DMS114 treated with DMSO at 0.1 percent for 48 hours (cell line): ENCODE measurements around the gene LRRC30.
"Not testable (repeated sequence)": the region's sequence is repeated elsewhere in the genome, so short reads cannot be mapped to it uniquely, and the experiment has no call there.

Experiments
- DNase-seq: peaks from one replicate; lab custom pipeline; 2025; ENCODE audit not compliant: unreplicated experiment; lab: John Stamatoyannopoulos, UW

The LRRC30 gene

DNA sequence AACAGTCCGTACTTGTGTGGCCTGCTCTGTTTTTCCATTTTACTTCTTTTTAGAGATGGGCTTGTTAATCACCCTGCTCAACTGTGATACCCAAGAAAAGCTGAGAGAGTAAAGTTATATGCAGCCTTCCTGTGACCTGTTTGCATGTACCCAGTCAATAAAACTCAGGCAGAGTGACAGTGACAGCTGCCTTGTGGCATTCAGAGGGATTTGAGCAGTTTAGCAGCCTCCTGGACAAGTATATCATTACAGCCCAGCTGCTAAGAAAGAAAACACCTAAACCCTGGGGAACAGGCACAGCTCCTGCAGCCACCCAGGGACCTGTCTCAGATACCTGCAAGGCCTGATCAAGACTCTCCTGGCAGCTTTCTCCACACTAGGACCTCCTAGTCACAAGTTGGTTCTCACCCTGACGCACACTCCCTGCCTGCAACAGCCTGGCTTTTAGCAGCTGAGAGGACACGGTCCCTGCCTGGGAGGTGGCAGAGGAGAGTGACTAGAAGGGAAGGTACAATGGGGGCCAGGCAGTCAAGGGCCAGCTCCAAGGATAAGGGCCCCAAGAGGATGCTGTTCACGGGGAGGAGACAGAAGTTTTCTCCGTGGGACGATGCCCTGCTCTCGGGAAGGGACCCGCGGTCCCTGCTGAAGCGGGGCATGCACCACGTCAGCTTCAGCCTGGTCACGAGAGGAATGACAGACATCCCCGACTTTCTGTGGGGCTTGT, at the start of gene LRRC30:
Gene LRRC30 (plus strand): TSS at position 464 of the 724 bp plus-strand sequence. CDS start 50 bp downstream, at position 514.
- DNase-seq = no peak

GRCh38 chr18:7185701-7186100, 45.2 kb upstream of the LRRC30 start:
- DNase-seq = no peak

- DNase-seq = no peak
These were observed 40.2 kb upstream of the LRRC30 start for GRCh38 chr18:7190547-7191156.

DNA sequence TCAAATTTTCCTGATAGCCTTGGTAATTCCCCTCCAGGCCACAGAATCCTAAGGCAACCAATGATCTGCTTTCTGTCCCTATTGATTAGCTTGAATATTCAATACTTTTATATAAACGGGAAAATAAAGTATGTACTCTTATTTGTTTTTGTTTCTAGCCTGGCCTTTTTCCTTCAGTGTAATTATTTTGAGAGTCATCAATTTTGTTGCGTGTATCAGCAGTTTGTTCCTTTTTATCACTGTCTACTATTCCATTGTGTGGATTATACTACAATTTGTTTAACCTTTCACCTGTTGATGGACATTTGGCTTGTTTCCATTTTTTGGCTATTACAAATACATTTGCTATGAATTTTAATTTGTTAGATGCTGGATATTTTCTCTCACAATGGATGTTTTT, 39.2 kb upstream of the LRRC30 start:
- DNase-seq = no peak

- no peak for DNase-seq
These were observed 35.6 kb upstream of the LRRC30 start for GRCh38 chr18:7195266-7195665.

- DNase-seq = no peak
These were observed 34.5 kb upstream of the LRRC30 start for GRCh38 chr18:7196421-7196820.

DNA sequence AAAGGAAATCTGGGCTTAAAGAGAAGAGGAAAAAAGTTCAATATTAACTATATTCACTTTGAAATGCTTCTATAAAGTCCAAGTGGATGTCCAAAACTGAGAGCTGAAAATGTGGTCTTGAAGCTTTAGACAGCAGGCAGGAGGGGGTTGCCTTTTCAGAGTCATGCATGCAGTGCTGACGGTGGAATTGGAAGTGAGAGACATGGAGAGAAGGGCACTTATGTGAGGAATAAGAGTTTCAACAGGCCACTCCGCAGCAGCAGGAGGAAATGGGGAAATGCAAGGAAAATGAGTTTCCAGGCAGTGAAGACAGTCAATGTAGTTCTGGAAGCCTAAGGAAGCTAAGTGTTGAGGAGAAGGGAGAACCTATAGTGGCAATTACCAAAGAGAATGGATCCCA, 33.0 kb upstream of the LRRC30 start:
- no peak for DNase-seq

- no peak for DNase-seq
These were observed 32.6 kb upstream of the LRRC30 start for GRCh38 chr18:7198326-7198725.

DNA sequence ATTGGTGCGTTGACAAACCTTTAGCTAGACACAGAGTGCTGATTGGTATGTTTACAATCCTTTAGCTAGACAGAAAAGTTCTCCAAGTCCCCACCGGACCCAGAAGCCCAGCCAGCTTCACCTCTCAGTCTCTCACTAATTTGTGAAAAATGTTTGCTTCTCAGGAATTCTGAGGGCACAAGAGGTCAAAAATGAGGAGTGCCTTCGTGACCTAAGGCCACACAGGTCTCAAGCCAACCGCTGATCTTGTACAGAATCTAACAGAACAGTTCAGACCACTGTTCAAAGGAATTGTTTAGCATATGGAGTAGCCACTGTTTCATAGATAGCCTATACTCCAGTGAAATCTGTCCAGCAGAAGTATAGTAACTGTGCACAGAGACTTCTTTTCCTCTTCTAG, 29.8 kb upstream of the LRRC30 start:
- DNase-seq = no peak

- no peak for DNase-seq
These were observed 28.7 kb upstream of the LRRC30 start for GRCh38 chr18:7202169-7202568.

DNA sequence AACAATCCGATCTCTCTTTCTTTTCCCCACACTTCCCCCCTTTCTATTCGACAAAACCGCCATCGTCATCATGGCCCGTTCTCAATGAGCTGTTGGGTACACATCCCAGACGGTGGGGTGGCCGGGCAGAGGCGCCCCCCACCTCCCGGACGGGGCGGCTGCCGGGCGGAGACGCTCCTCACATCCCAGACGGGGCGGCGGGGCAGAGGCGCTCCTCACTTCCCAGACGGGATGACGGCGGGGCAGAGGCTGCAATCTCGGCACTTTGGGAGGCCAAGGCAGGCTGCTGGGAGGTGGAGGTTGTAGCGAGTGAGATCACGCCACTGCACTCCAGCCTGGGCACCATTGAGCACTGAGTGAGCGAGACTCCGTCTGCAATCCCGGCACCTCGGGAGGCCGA, 27.3 kb upstream of the LRRC30 start:
- not testable (repeated sequence) for DNase-seq

DNA sequence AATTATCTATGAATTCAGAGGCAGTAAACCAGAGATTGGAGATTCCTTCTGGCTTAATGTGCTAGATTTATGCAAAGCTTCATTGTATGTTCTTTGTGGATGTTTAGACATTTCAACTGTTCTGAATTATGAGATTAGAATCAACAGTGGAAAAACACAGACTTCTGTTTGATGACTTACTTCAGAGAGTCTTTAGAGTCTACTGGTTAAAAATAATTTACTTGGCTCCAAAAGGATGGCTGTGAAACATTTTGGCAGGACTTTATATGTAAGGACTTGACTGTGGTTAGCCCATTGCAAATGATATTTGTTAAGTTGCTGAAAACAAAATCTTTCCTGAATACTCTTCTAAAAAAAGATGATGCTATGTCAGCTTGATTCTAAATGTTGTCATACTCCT, 25.5 kb upstream of the LRRC30 start:
- DNase-seq = no peak

- DNase-seq = no peak
These were observed 24.7 kb upstream of the LRRC30 start for GRCh38 chr18:7206217-7206616.

- no peak for DNase-seq
These were observed 23.4 kb upstream of the LRRC30 start for GRCh38 chr18:7207366-7207915.

- peak; percentile 63 for DNase-seq
These were observed 9.3 kb upstream of the LRRC30 start for GRCh38 chr18:7221424-7222155.

DNA sequence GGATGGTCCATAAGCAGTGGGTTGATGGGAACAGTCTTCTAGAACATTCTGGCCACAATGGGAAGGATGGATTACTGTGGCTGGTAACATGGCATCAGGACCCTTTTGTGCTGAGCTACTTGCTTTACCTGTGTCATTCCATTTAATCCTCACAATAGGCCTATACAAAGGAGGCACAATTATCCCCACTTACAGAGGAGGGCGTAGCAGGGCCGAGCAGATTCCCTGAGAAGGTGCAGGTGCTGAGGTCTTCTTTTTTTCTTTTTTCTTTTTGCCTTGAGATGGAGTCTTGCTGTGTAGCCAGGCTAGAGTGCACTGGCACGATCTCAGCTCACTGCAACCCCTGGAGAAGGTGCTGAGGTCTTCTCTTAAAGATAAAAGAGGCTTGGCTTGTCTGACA, 6.7 kb upstream of the LRRC30 start:
- DNase-seq = no peak

DNA sequence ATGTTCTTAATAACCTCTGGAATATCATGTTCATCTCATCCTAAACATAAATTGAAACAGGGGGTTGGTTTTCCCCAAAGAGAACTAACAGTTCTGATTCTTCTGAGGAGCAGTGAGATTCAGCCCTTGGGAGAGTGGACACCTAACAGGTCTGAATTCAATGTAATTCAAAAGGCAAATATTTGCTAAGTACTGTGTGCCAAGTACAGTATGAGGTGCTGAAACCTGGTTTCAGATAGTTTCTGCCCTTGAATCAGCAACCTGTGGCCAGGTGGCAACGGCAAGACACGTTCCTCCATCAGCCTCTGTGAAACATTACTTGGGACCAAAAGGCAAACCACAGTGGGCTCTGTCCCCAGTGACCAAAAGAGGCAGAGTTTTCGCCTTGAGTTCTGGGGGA, 1.3 kb downstream of the LRRC30 start:
- DNase-seq = no peak

GRCh38 chr18:7233134-7233810, 2.4 kb downstream of the LRRC30 start:
- DNase-seq = no peak

DNA sequence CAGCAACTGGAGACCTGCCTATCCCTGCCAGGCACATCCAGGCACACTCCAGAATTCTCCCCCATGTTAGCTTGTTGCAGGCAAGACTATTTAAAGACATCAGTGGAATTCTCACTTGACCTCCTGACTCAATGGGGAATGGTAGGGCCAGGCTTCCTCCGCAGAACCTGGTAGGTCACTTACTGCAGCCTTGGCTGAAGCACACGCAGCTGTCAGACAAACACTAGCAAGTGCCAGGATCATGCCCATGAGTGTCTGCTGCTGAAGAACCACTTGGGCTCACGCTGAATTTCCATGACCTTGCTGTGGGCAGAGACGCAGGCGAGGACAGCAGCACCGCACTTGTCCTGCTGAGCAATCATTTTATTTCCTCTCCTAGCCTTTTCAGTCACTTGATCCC, 3.2 kb downstream of the LRRC30 start:
- no peak for DNase-seq

DNA sequence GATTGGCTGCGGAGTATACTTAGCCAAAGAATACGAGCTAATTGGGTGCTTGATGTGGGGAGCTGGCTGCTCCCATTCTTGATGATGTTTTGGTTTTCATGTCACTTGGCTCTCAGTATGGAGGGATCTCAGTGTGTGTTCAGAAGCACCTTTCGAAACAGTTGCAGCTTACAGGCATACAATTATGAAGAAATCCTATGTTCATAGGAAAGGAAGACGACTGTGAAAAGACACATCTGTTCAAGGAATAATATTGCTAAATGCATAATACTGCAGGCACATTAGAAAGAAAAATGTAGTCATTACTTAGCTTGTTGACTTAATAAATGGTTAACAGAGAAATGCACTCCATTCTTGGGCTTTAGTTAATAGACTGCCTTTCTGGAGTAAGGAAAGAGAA, 4.1 kb downstream of the LRRC30 start:
- no peak for DNase-seq

- DNase-seq = no peak
These were observed 5.2 kb downstream of the LRRC30 start for GRCh38 chr18:7236072-7236471.
